AG09309 (cell line): Measurements from ENCODE around the gene AMN1.
"Not testable (repeated sequence)": the region's sequence is repeated elsewhere in the genome, so short reads cannot be mapped to it uniquely, and the experiment has no call there.

ENCODE experiments used
- DNase-seq: peaks from one replicate; pipeline ENCODE4 v3.0.0-alpha.2; 2010; ENCODE audit warnings: low read depth
- H3K4me3 ChIP-seq: 2 replicates; pipeline ENCODE4 v1.5.1; 2011; ENCODE audit warnings: mild to moderate bottlenecking, low read depth, low read length, moderate library complexity; ENCODE audit not compliant: control insufficient read depth
- CTCF ChIP-seq: IDR thresholded peaks from 2 replicates; pipeline ENCODE4 v1.5.1; 2011; ENCODE audit warnings: mild to moderate bottlenecking, low read depth, low read length, inconsistent platforms; ENCODE audit not compliant: insufficient read depth, control insufficient read depth; ENCODE audit errors: missing control alignments

AMN1 gene

GRCh38 chr12:31765931-31766330, 37.1 kb upstream of the AMN1 start:
- DNase-seq: no peak
- no peak overlapping the region for H3K4me3 ChIP-seq
- no peak for TF ChIP-seq CTCF

- no peak for DNase-seq
- no peak overlapping the region for H3K4me3 ChIP-seq
Observed at GRCh38 chr12:31759632-31760459, 31.0 kb upstream of the AMN1 start.

GRCh38 chr12:31758297-31758696, 29.5 kb upstream of the AMN1 start:
- DNase-seq, H3K4me3 ChIP-seq: not testable (repeated sequence)

More at GRCh38 chr12:31759632-31760459, 31.0 kb upstream of the AMN1 start:
- no peak for TF ChIP-seq CTCF

- no peak overlapping the region for H3K4me3 ChIP-seq
- DNase-seq: no peak
- TF ChIP-seq CTCF: no peak
Observed at GRCh38 chr12:31756977-31757420, 28.2 kb upstream of the AMN1 start.

- no peak for TF ChIP-seq CTCF
- DNase-seq: no peak
Observed at GRCh38 chr12:31752450-31752849, 23.6 kb upstream of the AMN1 start.

GRCh38 chr12:31751085-31751484, 22.3 kb upstream of the AMN1 start:
- H3K4me3 ChIP-seq: no peak overlapping the region
- no peak for DNase-seq
- TF ChIP-seq CTCF: no peak

More at GRCh38 chr12:31752450-31752849, 23.6 kb upstream of the AMN1 start:
- no peak overlapping the region for H3K4me3 ChIP-seq

- DNase-seq: no peak
- H3K4me3 ChIP-seq: no peak overlapping the region
Observed at GRCh38 chr12:31750747-31751039, 21.9 kb upstream of the AMN1 start.

More at GRCh38 chr12:31750747-31751039, 21.9 kb upstream of the AMN1 start:
- TF ChIP-seq CTCF: no peak
